ENCODE results near the gene IQSEC3.

Gene IQSEC3

GRCh38 chr12:125566-125965 is 59.0 kb downstream of the IQSEC3 start:
- Histone ChIP-seq H3K4me1 (ENCODE audit: insufficient read depth, poor library complexity, severe bottlenecking) (no peaks in the 10 kb centered on the region), H3K27me3 (ENCODE audit: insufficient read depth, poor library complexity, severe bottlenecking) (peaks cover 9% of the 10 kb centered on the region), H3K27ac (ENCODE audit: poor library complexity, severe bottlenecking) (no peak overlapping the region), H3K4me3 (ENCODE audit: severe bottlenecking) (no peak overlapping the region), H3K9me3 (ENCODE audit: severe bottlenecking) (no peaks in the 10 kb centered on the region), H3K36me3 (ENCODE audit: low read depth) (no peaks in the 10 kb centered on the region)
- DNase-seq (ENCODE audit: low spot score) (no peak), ATAC-seq (ENCODE audit: low read depth) (no peak)
- no peak for TF ChIP-seq CTCF (IDR thresholded peaks at IDR 0.05; ENCODE audit: poor library complexity, severe bottlenecking)

- no peaks in the 10 kb centered on the region for H3K36me3 ChIP-seq (ENCODE audit: low read depth)
- H3K9me3 ChIP-seq (ENCODE audit: severe bottlenecking), result no peaks in the 10 kb centered on the region
- H3K4me1 ChIP-seq (ENCODE audit: insufficient read depth, poor library complexity, severe bottlenecking), result no peaks in the 10 kb centered on the region
- no peak for TF ChIP-seq CTCF (IDR thresholded peaks at IDR 0.05; ENCODE audit: poor library complexity, severe bottlenecking)
- no peak overlapping the region for H3K27ac ChIP-seq (ENCODE audit: poor library complexity, severe bottlenecking)
- peaks cover 9% of the 10 kb centered on the region for H3K27me3 ChIP-seq (ENCODE audit: insufficient read depth, poor library complexity, severe bottlenecking)
- ATAC-seq (ENCODE audit: low read depth) (no peak), DNase-seq (ENCODE audit: low spot score) (no peak)
- no peak overlapping the region for H3K4me3 ChIP-seq (ENCODE audit: severe bottlenecking)
These were observed 61.5 kb downstream of the IQSEC3 start for GRCh38 chr12:128079-128478.

DNA sequence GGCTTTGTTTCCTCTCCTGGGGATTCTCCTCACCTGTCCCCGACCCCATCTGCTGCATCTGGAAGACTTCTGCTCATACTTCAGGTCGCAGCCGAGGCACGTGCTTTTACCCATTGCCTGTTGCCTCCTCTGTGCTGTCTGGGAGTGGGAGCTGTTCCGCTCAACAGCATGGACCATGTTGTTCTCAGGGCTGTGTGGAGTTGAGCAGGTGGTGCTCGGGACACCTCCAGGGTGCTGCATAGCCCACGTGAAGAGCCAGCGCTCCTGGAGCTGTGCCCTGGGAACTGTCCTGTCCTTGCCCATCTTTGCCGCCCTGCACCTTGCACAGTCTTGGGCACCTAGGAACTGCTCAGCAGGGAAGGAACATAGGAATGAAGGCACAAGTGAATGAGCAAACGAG is 62.4 kb downstream of the IQSEC3 start:
- H3K4me3 ChIP-seq (ENCODE audit: severe bottlenecking), result no peak overlapping the region
- DNase-seq (ENCODE audit: low spot score) (no peak), ATAC-seq (ENCODE audit: low read depth) (no peak)
- H3K36me3 ChIP-seq (ENCODE audit: low read depth), result no peaks in the 10 kb centered on the region
- H3K27me3 ChIP-seq (ENCODE audit: insufficient read depth, poor library complexity, severe bottlenecking), result peaks cover 9% of the 10 kb centered on the region
- H3K9me3 ChIP-seq (ENCODE audit: severe bottlenecking), result no peaks in the 10 kb centered on the region
- no peak overlapping the region for H3K27ac ChIP-seq (ENCODE audit: poor library complexity, severe bottlenecking)
- TF ChIP-seq CTCF (IDR thresholded peaks at IDR 0.05; ENCODE audit: poor library complexity, severe bottlenecking), result no peak
- H3K4me1 ChIP-seq (ENCODE audit: insufficient read depth, poor library complexity, severe bottlenecking), result no peaks in the 10 kb centered on the region

- ATAC-seq (ENCODE audit: low read depth) (no peak), DNase-seq (ENCODE audit: low spot score) (no peak)
- no peak for TF ChIP-seq CTCF (IDR thresholded peaks at IDR 0.05; ENCODE audit: poor library complexity, severe bottlenecking)
- no peaks in the 10 kb centered on the region for H3K9me3 ChIP-seq (ENCODE audit: severe bottlenecking)
- H3K36me3 ChIP-seq (ENCODE audit: low read depth), result no peaks in the 10 kb centered on the region
- peaks cover 9% of the 10 kb centered on the region for H3K27me3 ChIP-seq (ENCODE audit: insufficient read depth, poor library complexity, severe bottlenecking)
- no peak overlapping the region for H3K27ac ChIP-seq (ENCODE audit: poor library complexity, severe bottlenecking)
- no peak overlapping the region for H3K4me3 ChIP-seq (ENCODE audit: severe bottlenecking)
- no peaks in the 10 kb centered on the region for H3K4me1 ChIP-seq (ENCODE audit: insufficient read depth, poor library complexity, severe bottlenecking)
These were observed 64.0 kb downstream of the IQSEC3 start for GRCh38 chr12:130519-130918.

DNA sequence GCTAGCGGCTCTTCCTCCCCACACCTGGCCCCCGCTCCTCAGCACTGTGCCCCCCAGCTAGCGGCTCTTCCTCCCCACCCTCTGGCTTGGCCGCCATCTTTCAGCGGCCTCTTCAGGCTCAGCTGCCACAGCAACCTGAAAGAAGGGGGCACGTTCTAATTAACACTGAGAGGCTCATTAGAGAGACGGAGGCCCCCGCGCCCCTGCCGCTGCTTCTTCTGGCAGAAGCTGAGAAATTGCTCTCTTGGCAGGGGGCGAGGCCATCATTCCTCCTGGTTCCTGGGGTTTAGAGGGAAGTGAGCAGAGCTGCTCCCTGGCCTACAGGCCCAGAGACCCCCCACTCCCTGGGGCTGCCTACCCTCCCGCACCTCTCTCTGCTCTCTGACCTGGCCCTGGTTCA is 64.4 kb downstream of the IQSEC3 start:
- DNase-seq (ENCODE audit: low spot score) (no peak), ATAC-seq (ENCODE audit: low read depth) (no peak)
- Histone ChIP-seq H3K4me3 (ENCODE audit: severe bottlenecking) (no peak overlapping the region), H3K27me3 (ENCODE audit: insufficient read depth, poor library complexity, severe bottlenecking) (peaks cover 7% of the 10 kb centered on the region), H3K36me3 (ENCODE audit: low read depth) (no peaks in the 10 kb centered on the region), H3K4me1 (ENCODE audit: insufficient read depth, poor library complexity, severe bottlenecking) (no peaks in the 10 kb centered on the region), H3K27ac (ENCODE audit: poor library complexity, severe bottlenecking) (no peak overlapping the region), H3K9me3 (ENCODE audit: severe bottlenecking) (no peaks in the 10 kb centered on the region)
- no peak for TF ChIP-seq CTCF (IDR thresholded peaks at IDR 0.05; ENCODE audit: poor library complexity, severe bottlenecking)

All from RWPE2 (cell line).